ENCODE results near the gene ZNF736. TPM values are rescaled to one million over a fixed set of nuclear protein-coding genes. Genes with fewer than 3 reads are reported as not detected.
"Not testable (repeated sequence)": the region's sequence is repeated elsewhere in the genome, so short reads cannot be mapped to it uniquely, and the experiment has no call there.

Gene ZNF736
- total and polyA plus RNA-seq, 4 donors: 2.7 to 31.6 (median 10.5) TPM

DNA sequence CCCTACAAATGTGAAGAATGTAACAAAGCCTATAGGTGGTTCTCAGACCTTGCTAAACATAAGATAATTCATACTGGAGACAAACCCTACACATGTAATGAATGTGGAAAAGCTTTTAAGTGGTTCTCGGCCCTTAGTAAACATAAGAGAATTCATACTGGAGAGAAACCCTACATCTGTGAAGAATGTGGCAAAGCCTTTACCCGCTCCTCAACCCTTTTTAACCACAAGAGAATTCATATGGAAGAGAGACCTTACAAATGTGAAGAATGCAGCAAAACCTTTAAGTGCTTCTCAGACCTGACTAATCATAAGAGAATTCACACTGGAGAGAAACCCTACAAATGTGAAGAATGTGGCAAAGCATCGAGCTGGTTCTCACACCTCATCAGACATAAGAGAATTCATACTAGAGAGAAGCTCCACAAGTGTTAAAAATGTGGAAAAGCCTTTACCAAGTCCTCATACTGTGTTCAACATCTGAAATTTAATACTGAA lies 35.0 kb downstream of the ZNF736 start:
- 95 to 96% methylated on average over 3 of the region's 3 CpGs for WGBS, 2 donors
- ATAC-seq (ENCODE audit: insufficient read depth, low FRiP score); H3K27ac ChIP-seq (ENCODE audit: low read depth in 1 of 2, low read length in 1 of 2); H3K4me3 ChIP-seq; H3K27me3 ChIP-seq (ENCODE audit: control insufficient read depth in 3 of 3, insufficient read depth in 3 of 3, low read length in 2 of 3); DNase-seq; H3K4me1 ChIP-seq (ENCODE audit: control insufficient read depth in 5 of 5, insufficient read depth in 5 of 5, low read length in 5 of 5); H3K9ac ChIP-seq (ENCODE audit: insufficient read depth in 1 of 2, low read length in 2 of 2): not testable (repeated sequence)
- Histone ChIP-seq H3K36me3 (ENCODE audit: control insufficient read depth in 4 of 4, insufficient read depth in 4 of 4, low read length in 4 of 4) (peaks cover 4 to 18% (median 13%) of the 10 kb centered on the region in 4 donors), H3K9me3 (ENCODE audit: control insufficient read depth in 4 of 4, insufficient read depth in 3 of 4, low read length in 3 of 4) (peaks cover 18 to 63% (median 42%) of the 10 kb centered on the region in 4 donors)

DNA sequence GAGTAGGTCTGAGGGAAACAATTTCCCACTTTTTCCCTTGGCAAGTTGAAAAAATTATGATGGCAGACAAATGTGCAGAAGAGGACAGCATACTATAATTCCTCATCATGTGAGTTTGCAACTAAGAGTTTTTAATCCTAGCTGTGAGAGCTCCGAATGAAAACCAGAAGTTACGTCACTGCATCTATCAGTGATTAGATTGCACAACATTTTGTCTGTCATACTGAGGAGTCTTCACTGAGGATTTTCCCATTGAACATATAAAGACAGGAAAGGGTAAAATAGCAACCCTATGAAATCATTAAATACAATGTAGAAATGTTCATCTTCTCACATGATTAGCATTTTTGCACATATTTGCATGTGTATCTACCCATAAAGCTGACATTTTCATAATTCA lies 45.8 kb downstream of the ZNF736 start:
- Histone ChIP-seq H3K9ac (ENCODE audit: insufficient read depth in 1 of 2, low read length in 2 of 2) (no peak overlapping the region), H3K36me3 (ENCODE audit: control insufficient read depth in 4 of 4, insufficient read depth in 4 of 4, low read length in 4 of 4) (peaks cover 0 to 3% (median 0%) of the 10 kb centered on the region in 4 donors), H3K4me1 (ENCODE audit: control insufficient read depth in 5 of 5, insufficient read depth in 5 of 5, low read length in 5 of 5) (no peaks in the 10 kb centered on the region), H3K4me3 (no peak overlapping the region), H3K27me3 (ENCODE audit: control insufficient read depth in 3 of 3, insufficient read depth in 3 of 3, low read length in 2 of 3) (no peaks in the 10 kb centered on the region), H3K27ac (ENCODE audit: low read depth in 1 of 2, low read length in 1 of 2) (no peak overlapping the region), H3K9me3 (ENCODE audit: control insufficient read depth in 4 of 4, insufficient read depth in 3 of 4, low read length in 3 of 4) (peaks cover 0 to 43% (median 25%) of the 10 kb centered on the region in 4 donors)
- ATAC-seq (ENCODE audit: insufficient read depth, low FRiP score): no peak
- DNase-seq: no peak
- 62 to 85% methylated on average over 2 of the region's 2 CpGs for WGBS, 2 donors
- TF ChIP-seq, protein P1, sequence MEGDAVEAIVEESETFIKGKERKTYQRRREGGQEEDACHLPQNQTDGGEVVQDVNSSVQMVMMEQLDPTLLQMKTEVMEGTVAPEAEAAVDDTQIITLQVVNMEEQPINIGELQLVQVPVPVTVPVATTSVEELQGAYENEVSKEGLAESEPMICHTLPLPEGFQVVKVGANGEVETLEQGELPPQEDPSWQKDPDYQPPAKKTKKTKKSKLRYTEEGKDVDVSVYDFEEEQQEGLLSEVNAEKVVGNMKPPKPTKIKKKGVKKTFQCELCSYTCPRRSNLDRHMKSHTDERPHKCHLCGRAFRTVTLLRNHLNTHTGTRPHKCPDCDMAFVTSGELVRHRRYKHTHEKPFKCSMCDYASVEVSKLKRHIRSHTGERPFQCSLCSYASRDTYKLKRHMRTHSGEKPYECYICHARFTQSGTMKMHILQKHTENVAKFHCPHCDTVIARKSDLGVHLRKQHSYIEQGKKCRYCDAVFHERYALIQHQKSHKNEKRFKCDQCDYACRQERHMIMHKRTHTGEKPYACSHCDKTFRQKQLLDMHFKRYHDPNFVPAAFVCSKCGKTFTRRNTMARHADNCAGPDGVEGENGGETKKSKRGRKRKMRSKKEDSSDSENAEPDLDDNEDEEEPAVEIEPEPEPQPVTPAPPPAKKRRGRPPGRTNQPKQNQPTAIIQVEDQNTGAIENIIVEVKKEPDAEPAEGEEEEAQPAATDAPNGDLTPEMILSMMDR (IDR thresholded peaks at IDR 0.05; ENCODE audit: control extremely low read depth, extremely low read depth): no peak

DNA sequence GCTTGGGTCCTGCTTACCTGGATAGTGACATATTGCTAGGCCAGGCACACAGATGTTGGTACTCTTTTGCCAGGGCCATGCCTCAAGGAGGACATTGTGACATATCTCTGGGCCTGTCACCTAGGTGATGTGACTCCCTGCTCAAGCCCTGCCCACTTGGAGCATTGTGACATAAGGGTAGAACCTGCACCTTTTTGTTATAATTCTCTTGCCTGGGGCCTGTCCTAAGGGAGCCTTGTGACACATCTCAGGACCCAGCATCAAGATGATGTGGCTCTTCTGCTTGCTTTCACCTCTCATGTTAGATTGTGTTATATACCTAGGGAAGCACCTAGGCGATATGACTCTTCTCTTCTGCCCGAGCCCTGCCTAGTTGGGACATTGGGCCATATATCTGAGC lies 57.4 kb downstream of the ZNF736 start:
- Histone ChIP-seq H3K36me3 (ENCODE audit: control insufficient read depth in 4 of 4, insufficient read depth in 4 of 4, low read length in 4 of 4) (no peaks in the 10 kb centered on the region), H3K9ac (ENCODE audit: insufficient read depth in 1 of 2, low read length in 2 of 2) (no peak overlapping the region), H3K4me1 (ENCODE audit: control insufficient read depth in 5 of 5, insufficient read depth in 5 of 5, low read length in 5 of 5) (no peaks in the 10 kb centered on the region), H3K27me3 (ENCODE audit: control insufficient read depth in 3 of 3, insufficient read depth in 3 of 3, low read length in 2 of 3) (no peaks in the 10 kb centered on the region), H3K27ac (ENCODE audit: low read depth in 1 of 2, low read length in 1 of 2) (no peak overlapping the region), H3K9me3 (ENCODE audit: control insufficient read depth in 4 of 4, insufficient read depth in 3 of 4, low read length in 3 of 4) (peaks cover 0 to 37% (median 11%) of the 10 kb centered on the region in 4 donors), H3K4me3 (no peak overlapping the region)
- no peak for DNase-seq
- ATAC-seq (ENCODE audit: insufficient read depth, low FRiP score): no peak
- TF ChIP-seq, protein P1 (IDR thresholded peaks at IDR 0.05; ENCODE audit: control extremely low read depth, extremely low read depth): no peak
- WGBS, 2 donors: 88 to 94% methylated on average over 2 of the region's 2 CpGs

DNA sequence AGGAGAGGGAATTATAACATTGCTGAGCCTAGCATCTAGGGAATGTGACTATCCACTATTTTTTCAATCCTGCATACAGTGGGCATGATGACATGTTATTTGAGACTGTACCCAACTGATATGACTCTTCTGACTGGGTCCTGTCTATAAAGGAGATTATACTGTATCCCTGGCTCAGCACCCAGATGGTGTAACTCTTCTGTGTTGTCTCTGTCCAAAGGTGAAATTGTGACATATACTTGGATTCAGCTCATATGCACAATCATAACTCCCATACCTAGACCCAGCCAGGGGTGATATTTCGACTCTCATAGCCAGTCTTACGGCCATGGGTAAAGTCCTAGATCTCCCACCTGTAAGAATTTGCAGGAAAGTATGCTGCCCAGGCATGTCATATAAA lies 59.3 kb downstream of the ZNF736 start:
- H3K4me1 ChIP-seq (ENCODE audit: control insufficient read depth in 5 of 5, insufficient read depth in 5 of 5, low read length in 5 of 5): no peaks in the 10 kb centered on the region
- no peaks in the 10 kb centered on the region for H3K27me3 ChIP-seq (ENCODE audit: control insufficient read depth in 3 of 3, insufficient read depth in 3 of 3, low read length in 2 of 3)
- ATAC-seq (ENCODE audit: insufficient read depth, low FRiP score) (no peak), DNase-seq (no peak)
- TF ChIP-seq, protein P1 (IDR thresholded peaks at IDR 0.05; ENCODE audit: control extremely low read depth, extremely low read depth): no peak
- H3K4me3 ChIP-seq: no peak overlapping the region
- 84 to 89% methylated on average over 2 of the region's 2 CpGs for WGBS, 2 donors
- H3K9ac ChIP-seq (ENCODE audit: insufficient read depth in 1 of 2, low read length in 2 of 2): no peak overlapping the region
- H3K36me3 ChIP-seq (ENCODE audit: control insufficient read depth in 4 of 4, insufficient read depth in 4 of 4, low read length in 4 of 4): no peaks in the 10 kb centered on the region
- H3K9me3 ChIP-seq (ENCODE audit: control insufficient read depth in 4 of 4, insufficient read depth in 3 of 4, low read length in 3 of 4): peaks cover 0 to 47% (median 10%) of the 10 kb centered on the region in 4 donors
- H3K27ac ChIP-seq (ENCODE audit: low read depth in 1 of 2, low read length in 1 of 2): no peak overlapping the region
